ENCODE measurements around the gene S1PR4. TPM values are rescaled to one million over a fixed set of nuclear protein-coding genes. Genes with fewer than 3 reads are reported as not detected.

S1PR4 gene
- total and polyA plus RNA-seq, 8 donors: 0.23 to 1.1 (median 0.90) TPM; not detected in 2

DNA sequence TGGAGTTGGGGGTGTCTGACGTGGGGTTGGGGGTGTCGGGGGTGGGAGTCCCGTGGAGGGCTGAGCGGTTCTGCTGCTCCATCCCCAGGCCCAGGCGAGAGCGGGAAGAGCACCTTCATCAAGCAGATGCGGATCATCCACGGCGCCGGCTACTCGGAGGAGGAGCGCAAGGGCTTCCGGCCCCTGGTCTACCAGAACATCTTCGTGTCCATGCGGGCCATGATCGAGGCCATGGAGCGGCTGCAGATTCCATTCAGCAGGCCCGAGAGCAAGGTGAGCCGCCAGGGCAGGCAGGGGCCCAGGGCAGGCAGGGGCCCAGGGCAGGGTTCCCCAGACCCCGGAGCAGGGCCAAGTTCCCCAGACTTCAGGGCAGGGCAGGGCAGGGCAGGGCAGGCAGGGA lies 30.1 kb upstream of the S1PR4 start:
- intact Hi-C loops (cut with DNase I): no loop called here
- H3K4me3 ChIP-seq: no peak overlapping the region
- TF ChIP-seq, protein P1, sequence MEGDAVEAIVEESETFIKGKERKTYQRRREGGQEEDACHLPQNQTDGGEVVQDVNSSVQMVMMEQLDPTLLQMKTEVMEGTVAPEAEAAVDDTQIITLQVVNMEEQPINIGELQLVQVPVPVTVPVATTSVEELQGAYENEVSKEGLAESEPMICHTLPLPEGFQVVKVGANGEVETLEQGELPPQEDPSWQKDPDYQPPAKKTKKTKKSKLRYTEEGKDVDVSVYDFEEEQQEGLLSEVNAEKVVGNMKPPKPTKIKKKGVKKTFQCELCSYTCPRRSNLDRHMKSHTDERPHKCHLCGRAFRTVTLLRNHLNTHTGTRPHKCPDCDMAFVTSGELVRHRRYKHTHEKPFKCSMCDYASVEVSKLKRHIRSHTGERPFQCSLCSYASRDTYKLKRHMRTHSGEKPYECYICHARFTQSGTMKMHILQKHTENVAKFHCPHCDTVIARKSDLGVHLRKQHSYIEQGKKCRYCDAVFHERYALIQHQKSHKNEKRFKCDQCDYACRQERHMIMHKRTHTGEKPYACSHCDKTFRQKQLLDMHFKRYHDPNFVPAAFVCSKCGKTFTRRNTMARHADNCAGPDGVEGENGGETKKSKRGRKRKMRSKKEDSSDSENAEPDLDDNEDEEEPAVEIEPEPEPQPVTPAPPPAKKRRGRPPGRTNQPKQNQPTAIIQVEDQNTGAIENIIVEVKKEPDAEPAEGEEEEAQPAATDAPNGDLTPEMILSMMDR (IDR thresholded peaks at IDR 0.05): no peak
- H3K36me3 ChIP-seq: no peaks in the 10 kb centered on the region
- no peaks in the 10 kb centered on the region for H3K27me3 ChIP-seq
- DNase-seq: peak in 1 of 6 donors; percentile 55
- no peak for ATAC-seq
- H3K9me3 ChIP-seq: no peaks in the 10 kb centered on the region
- FAIRE-seq: no peak
- H3K4me1 ChIP-seq: no peaks in the 10 kb centered on the region
- no peak overlapping the region for H3K27ac ChIP-seq
- WGBS, 2 donors: 73 to 85% methylated on average over 19 to 20 of the region's 20 CpGs

DNA sequence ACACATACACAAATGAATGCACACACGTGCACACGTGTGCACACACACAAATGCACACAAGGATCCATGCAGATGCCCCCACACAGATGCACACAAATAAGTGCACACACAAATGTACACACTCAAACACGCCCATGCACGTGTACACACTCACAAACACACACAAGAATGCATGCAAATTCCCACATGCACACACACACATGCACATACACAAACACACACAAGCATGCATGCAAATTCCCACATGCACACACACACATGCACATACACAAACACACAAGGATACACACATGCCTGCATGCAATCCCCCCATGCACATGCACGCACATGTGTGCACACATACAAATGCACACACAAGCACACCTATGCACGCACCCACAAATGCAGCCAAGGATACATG lies 29.5 kb upstream of the S1PR4 start:
- no peak overlapping the region for H3K27ac ChIP-seq
- no peak for DNase-seq
- TF ChIP-seq, protein P1 (IDR thresholded peaks at IDR 0.05): no peak
- H3K36me3 ChIP-seq: no peaks in the 10 kb centered on the region
- intact Hi-C loops (cut with DNase I): no loop called here
- no peak for FAIRE-seq
- H3K4me1 ChIP-seq: no peaks in the 10 kb centered on the region
- H3K9me3 ChIP-seq: no peaks in the 10 kb centered on the region
- no peaks in the 10 kb centered on the region for H3K27me3 ChIP-seq
- 64 to 81% methylated on average over 6 of the region's 6 CpGs for WGBS, 2 donors
- ATAC-seq: no peak
- H3K4me3 ChIP-seq: no peak overlapping the region

DNA sequence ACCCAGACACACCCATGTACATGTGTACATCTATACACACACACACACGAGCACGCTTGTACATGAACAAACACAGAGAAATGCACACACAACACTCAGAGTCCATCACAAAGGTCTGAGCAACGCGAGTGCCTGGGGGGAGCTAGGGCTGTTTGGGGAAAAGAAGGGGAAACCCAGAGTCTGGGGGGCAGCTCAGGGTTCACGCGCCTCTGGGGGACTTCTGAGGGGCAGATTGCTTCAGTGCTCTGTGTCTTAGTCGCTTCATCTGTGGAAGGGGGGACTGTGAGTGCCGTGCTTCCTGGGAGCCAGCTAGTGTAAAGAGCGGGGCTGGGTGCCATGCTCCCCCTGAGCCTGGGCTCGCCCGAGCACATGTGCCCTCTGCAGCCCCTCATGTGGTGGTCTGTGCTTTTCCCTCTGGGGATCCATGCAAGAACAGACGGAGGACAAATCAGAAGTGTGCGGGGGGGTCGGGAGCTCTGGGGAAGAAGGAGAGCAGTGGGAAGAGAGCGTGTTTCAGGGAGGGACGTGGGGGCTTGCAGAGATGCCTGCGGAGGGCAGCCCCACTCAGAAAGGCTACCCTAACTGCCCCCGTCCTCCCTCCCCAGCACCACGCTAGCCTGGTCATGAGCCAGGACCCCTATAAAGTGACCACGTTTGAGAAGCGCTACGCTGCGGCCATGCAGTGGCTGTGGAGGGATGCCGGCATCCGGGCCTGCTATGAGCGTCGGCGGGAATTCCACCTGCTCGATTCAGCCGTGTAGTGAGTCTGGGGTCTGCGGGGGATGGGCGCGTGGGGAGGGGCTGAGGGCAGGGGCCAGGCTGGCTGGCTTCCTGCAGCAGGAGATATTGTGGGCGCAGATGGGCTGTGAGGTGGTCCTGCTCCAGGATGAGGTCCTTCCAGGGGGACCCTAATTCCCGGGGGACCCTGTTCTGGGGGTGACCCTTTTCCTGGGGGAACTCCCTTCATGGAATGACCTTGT lies 28.8 kb upstream of the S1PR4 start:
- H3K27me3 ChIP-seq: no peaks in the 10 kb centered on the region
- TF ChIP-seq, protein P1 (IDR thresholded peaks at IDR 0.05): no peak
- H3K4me1 ChIP-seq: no peaks in the 10 kb centered on the region
- H3K27ac ChIP-seq: no peak overlapping the region
- no peak overlapping the region for H3K4me3 ChIP-seq
- H3K9me3 ChIP-seq: no peaks in the 10 kb centered on the region
- 32% methylated on average over 33 to 35 of the region's 35 CpGs for WGBS, 2 donors
- no peaks in the 10 kb centered on the region for H3K36me3 ChIP-seq
- FAIRE-seq (no peak), DNase-seq (no peak), ATAC-seq (no peak)
- intact Hi-C loops (cut with DNase I): loop anchor here in 1 of 3 donors (10.0 kb wide), 1 partner anchor 265 kb away; no protein-coding TSS in a partner anchor

- no peak for ATAC-seq
- H3K4me1 ChIP-seq: no peaks in the 10 kb centered on the region
- H3K27ac ChIP-seq: no peak overlapping the region
- no peak for FAIRE-seq
- H3K27me3 ChIP-seq: no peaks in the 10 kb centered on the region
- H3K9me3 ChIP-seq: no peaks in the 10 kb centered on the region
- whole genome bisulfite sequencing, 2 donors: 55 to 65% methylated on average over 5 of the region's 5 CpGs
- H3K36me3 ChIP-seq: no peaks in the 10 kb centered on the region
- DNase-seq: no peak
- TF ChIP-seq, protein P1 (IDR thresholded peaks at IDR 0.05): no peak
- H3K4me3 ChIP-seq: no peak overlapping the region
- intact Hi-C loops (cut with DNase I): loop anchor here in 1 of 3 donors (10.0 kb wide), 1 partner anchor 266 kb away; no protein-coding TSS in a partner anchor
Measured at GRCh38 chr19:3150739-3151329, 27.7 kb upstream of the S1PR4 start.
